Esophagus muscularis mucosa (tissue), 4 donors: ENCODE results near the gene C16orf74. TPM values are rescaled to one million over a fixed set of nuclear protein-coding genes. Genes with fewer than 3 reads are reported as not detected.

Experiments
- DNase-seq: peaks from one replicate; pipeline ENCODE4 v3.0.0-alpha.2; 2017; ENCODE audit errors: extremely low spot score
- H3K27ac ChIP-seq, 4 donors: fragments of 200-600 bp; sonication (generic); replicated peaks in 1 of 4; 1 replicate in 3 of 4; 2 replicates in 1 of 4; pipeline ENCODE4 v1.5.1; 2016 to 2019; ENCODE audit warnings: mild to moderate bottlenecking in 1 of 4
- H3K27me3 ChIP-seq, 4 donors: fragments of 200-600 bp; sonication (generic); one replicate each; pipeline versions ENCODE4 v1.5.1 to v1.6.0; 2016 to 2019
- H3K36me3 ChIP-seq, 4 donors: fragments of 200-600 bp; sonication (generic); one replicate each; pipeline ENCODE4 v1.5.1; 2016 to 2019
- H3K4me1 ChIP-seq, 4 donors: fragments of 200-600 bp; sonication (generic); one replicate each; pipeline ENCODE4 v1.5.1; 2016 to 2019
- H3K4me3 ChIP-seq, 4 donors: fragments of 200-600 bp; sonication (generic); 1 replicate in 2 of 4; 2 replicates in 2 of 4; pipeline ENCODE4 v1.5.1; 2016 to 2019; ENCODE audit warnings: mild to moderate bottlenecking in 4 of 4, moderate library complexity in 1 of 4
- H3K9me3 ChIP-seq, 4 donors: fragments of 200-600 bp; sonication (generic); 1 replicate in 3 of 4; 2 replicates in 1 of 4; pipeline ENCODE4 v1.5.1; 2016 to 2019
- EP300 ChIP-seq: sonication (generic); formaldehyde crosslinking; IDR thresholded peaks from one replicate; pipeline ENCODE4 v1.6.1; 2017; ENCODE audit warnings: antibody characterized with exemption
- POLR2A ChIP-seq: fragments of 450-650 bp; IDR thresholded peaks from one replicate; pipeline ENCODE4 v1.6.1; 2017; ENCODE audit warnings: antibody characterized with exemption, moderate library complexity, mild to moderate bottlenecking, low read depth
- POLR2AphosphoS5 ChIP-seq, 2 donors: sonication (generic); formaldehyde crosslinking; IDR thresholded peaks; one replicate each; pipeline ENCODE4 v1.6.1; 2017; ENCODE audit warnings: antibody characterized with exemption in 2 of 2
- WGBS: methylation state at CpG from one replicate; pipeline ENCODE4 v1.1.5; 2018; 5-methylcytosine and 5-hydroxymethylcytosine counted together
- intact Hi-C: fragments of 100-400 bp; cut with DNase I; formaldehyde crosslinking; loops from one replicate; pipeline ENCODE4 v1.15.1; 2023
- total RNA-seq, 4 donors: library from RNA; depleted of rRNA; stranded (reverse); fragments of >200 nt; gene quantifications; one replicate each; pipeline versions ENCODE4 v1.1.0 to v1.2.1, GENCODE V29; 2016
- TF ChIP-seq, protein P1 (sequence below), 3 experiments: fragments of 200-600 bp in 2 of 3; fragments of 450-650 bp in 1 of 3; sonication (generic) in 2 of 3; IDR thresholded peaks; one replicate each; pipeline ENCODE4 v1.5.1; 2017 to 2019; ENCODE audit warnings: antibody characterized with exemption in 3 of 3, mild to moderate bottlenecking in 2 of 3, moderate library complexity in 1 of 3

The C16orf74 gene
- total RNA-seq, 4 donors from 2014 or later, result 0.83 to 2.4 (median 0.83) TPM; not detected in 1

DNA sequence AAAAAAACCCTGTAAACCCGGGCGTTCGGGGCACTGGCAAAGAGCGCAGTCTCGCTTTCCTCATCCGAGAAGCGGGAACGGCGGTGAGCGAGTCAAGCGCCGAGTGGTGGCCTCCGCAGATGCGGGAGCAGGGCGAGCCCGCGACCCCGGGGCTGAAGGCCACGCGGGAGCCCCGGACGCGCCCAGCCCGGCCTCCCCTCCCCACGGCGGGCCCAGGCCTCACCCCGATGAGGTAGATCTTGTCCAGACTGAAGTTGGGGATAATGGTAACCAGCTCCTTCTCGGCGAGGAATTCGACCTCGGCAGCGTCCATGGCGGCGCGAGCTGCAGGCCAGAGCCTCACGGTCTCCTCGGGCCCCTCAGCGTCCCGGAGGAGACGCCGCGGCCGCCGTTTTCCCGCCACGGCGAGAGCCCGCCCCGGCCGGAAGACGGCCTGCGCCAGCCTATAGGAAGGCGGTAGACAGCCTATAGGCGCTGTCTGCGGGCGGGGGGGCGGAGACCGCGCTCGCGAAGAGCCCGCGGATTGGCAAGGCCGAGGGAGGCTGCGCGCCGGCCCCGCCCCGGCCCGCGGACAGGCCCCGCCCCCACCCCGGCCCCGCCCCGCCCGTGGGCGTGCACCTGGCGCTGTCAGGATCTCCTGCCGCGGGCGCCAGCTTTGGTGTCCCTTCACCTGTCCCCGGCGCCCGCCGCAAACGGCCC lies 62.2 kb downstream of the C16orf74 start, which contains the start of gene GINS2:
Gene GINS2 (minus strand): TSS at position 369 of the 699 bp plus-strand sequence. CDS start 56 bp downstream, at position 313.
- intact Hi-C loops, result no loop called here
- peak; percentile 93 for DNase-seq
- no peaks in the 10 kb centered on the region for H3K9me3 ChIP-seq
- no peak within 1 kb of the TSS for H3K27ac ChIP-seq
- TF ChIP-seq POLR2AphosphoS5 (IDR thresholded peaks at IDR 0.05), result peak in 1 of 2 donors; percentile 60
- TF ChIP-seq, protein P1, sequence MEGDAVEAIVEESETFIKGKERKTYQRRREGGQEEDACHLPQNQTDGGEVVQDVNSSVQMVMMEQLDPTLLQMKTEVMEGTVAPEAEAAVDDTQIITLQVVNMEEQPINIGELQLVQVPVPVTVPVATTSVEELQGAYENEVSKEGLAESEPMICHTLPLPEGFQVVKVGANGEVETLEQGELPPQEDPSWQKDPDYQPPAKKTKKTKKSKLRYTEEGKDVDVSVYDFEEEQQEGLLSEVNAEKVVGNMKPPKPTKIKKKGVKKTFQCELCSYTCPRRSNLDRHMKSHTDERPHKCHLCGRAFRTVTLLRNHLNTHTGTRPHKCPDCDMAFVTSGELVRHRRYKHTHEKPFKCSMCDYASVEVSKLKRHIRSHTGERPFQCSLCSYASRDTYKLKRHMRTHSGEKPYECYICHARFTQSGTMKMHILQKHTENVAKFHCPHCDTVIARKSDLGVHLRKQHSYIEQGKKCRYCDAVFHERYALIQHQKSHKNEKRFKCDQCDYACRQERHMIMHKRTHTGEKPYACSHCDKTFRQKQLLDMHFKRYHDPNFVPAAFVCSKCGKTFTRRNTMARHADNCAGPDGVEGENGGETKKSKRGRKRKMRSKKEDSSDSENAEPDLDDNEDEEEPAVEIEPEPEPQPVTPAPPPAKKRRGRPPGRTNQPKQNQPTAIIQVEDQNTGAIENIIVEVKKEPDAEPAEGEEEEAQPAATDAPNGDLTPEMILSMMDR (IDR thresholded peaks at IDR 0.05), result no peak
- no peak for TF ChIP-seq EP300
- no peak for TF ChIP-seq POLR2A
- H3K4me1 ChIP-seq, result peaks cover 13 to 20% (median 17%) of the 10 kb centered on the region in 4 donors
- H3K36me3 ChIP-seq, result no peaks in the 10 kb centered on the region
- peaks cover 0 to 12% (median 0%) of the 10 kb centered on the region in 4 donors for H3K27me3 ChIP-seq
- 4% methylated on average over 24 of the region's 86 CpGs for WGBS
- H3K4me3 ChIP-seq, result peak within 1 kb of the TSS; percentile 64 to 70 (median 68)

DNA sequence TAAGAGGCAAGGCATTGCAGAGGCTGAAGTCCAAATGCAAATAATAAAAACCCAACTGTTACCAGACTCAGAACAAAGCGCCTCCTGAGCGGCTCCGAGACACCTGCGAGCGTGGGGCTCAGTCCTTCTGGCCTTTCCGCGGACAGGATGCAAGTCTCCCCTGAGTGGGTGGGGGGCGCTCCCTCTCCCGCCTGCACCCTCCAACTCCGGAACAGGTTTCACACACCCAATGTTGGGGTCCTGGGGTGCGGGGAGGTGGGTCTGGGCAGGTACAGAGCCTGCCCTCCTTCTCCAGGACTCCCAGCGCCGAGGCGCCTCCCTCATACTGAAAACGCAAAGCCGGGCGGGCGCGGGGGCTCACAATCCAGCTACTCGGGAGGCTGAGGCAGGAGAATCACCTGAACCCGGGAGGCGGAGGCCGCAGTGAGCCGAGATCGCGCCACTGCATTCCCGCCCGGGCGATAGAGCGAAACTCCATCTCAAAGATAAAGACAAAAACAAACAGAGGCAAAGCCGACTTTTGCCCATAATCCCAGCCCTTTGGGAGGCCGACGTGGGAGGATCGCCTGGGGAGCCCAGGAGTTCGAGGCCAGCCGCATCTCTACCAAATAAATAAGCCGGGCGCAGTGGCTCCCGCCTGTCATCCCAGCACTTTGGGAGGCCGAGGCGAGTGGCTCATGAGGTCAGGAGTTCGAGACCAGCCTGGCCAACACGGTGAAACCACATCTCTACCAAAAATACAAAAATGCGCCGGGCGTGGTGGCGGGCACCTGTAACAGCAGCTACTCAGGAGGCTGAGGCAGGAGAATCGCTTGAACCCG lies 63.0 kb downstream of the C16orf74 start:
- no peaks in the 10 kb centered on the region for H3K36me3 ChIP-seq

DNA sequence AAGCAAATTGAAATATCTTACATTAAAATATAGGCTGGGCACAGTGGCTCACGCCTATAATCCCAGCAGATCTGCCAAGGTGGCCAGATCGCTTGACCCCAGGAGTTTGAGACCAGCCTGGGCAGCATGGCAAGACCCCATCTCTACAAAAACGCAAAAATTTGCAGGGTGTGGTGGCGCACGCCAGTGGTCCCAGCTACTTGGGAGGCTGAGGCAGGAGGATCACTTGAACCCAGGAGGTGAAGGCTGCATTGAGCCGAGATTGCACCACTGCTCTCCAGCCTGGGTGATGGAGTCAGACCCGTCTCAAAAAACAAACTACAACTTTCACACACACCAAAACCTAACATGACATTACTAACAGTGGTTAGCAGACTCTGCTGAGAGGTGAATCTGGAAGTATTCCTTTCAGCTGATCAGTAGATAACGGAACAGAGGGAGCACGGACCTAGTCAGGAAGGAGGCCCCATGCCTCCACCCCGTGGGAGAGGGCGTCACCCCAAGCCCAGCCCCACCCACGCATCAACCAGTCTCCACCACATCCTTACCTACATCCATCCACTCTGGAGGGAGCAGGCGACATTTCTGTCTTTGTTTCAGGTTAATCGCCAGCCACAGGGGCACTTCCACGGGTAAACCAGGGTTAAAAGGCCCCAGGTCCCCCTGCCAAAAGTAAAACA lies 63.8 kb downstream of the C16orf74 start:
- DNase-seq, result no peak
- Histone ChIP-seq H3K4me1 (peaks cover 13 to 20% (median 17%) of the 10 kb centered on the region in 4 donors), H3K27me3 (peaks cover 0 to 12% (median 0%) of the 10 kb centered on the region in 4 donors), H3K36me3 (no peaks in the 10 kb centered on the region), H3K27ac (no peak overlapping the region), H3K4me3 (no peak overlapping the region), H3K9me3 (no peaks in the 10 kb centered on the region)
- TF ChIP-seq POLR2A (no peak), EP300 (no peak), POLR2AphosphoS5 (IDR thresholded peaks at IDR 0.05) (no peak)
- TF ChIP-seq, protein P1 (IDR thresholded peaks at IDR 0.05), result no peak
- 81% methylated on average over 14 of the region's 15 CpGs for WGBS
- intact Hi-C loops, result no loop called here

More for the DNA sequence above, 63.0 kb downstream of the C16orf74 start:
- Histone ChIP-seq H3K4me1 (peaks cover 13 to 20% (median 17%) of the 10 kb centered on the region in 4 donors), H3K9me3 (no peaks in the 10 kb centered on the region), H3K27ac (no peak overlapping the region), H3K4me3 (peak overlapping the region; percentile 64 to 70 (median 68)), H3K27me3 (peaks cover 0 to 12% (median 0%) of the 10 kb centered on the region in 4 donors)
- TF ChIP-seq POLR2A, result no peak
- no peak for TF ChIP-seq EP300
- TF ChIP-seq POLR2AphosphoS5 (IDR thresholded peaks at IDR 0.05), result no peak
- TF ChIP-seq, protein P1 (IDR thresholded peaks at IDR 0.05), result no peak
- no peak for DNase-seq
- 75% methylated on average over 33 of the region's 49 CpGs for WGBS
- intact Hi-C loops, result no loop called here

DNA sequence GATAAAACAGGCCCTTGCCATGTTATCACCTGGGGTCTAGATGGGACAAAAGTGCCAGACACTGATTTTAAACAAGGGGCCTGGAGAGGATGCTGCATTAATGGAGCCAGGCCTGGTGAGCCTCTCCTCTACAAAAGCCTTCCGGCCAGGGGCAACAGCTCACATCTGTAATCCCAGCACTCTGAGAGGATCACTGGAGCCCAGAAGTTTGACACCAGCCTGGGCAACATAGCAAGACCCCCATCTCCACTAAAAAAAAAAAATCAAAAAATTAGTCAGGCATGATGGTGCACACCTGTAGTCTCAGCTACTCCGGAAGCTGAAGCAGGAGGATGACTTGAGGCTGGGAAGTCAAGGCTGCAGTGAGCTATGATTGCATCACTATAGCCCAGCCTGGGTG lies 65.6 kb downstream of the C16orf74 start:
- intact Hi-C loops, result no loop called here
- no peaks in the 10 kb centered on the region for H3K9me3 ChIP-seq
- H3K4me1 ChIP-seq, result peaks cover 13 to 20% (median 17%) of the 10 kb centered on the region in 4 donors
- H3K27me3 ChIP-seq, result peaks cover 0 to 6% (median 0%) of the 10 kb centered on the region in 4 donors
- no peak for DNase-seq
- TF ChIP-seq POLR2AphosphoS5 (IDR thresholded peaks at IDR 0.05) (no peak), EP300 (no peak), POLR2A (no peak)
- TF ChIP-seq, protein P1 (IDR thresholded peaks at IDR 0.05), result no peak
- no peak overlapping the region for H3K4me3 ChIP-seq
- no peak overlapping the region for H3K27ac ChIP-seq
- 92% methylated on average over 2 of the region's 2 CpGs for WGBS
- H3K36me3 ChIP-seq, result no peaks in the 10 kb centered on the region
